Hindlimb muscle (tissue), 1 donor: ENCODE data around the gene LUC7L3. TPM values are rescaled to one million over a fixed set of nuclear protein-coding genes. Genes with fewer than 3 reads are reported as not detected.

Experiments
- DNase-seq: peaks from one replicate; pipeline ENCODE4 v3.0.0-alpha.2; 2013
- polyA plus RNA-seq: library from polyadenylated mRNA; unstranded; fragments of 120-200 nt; gene quantifications from one replicate; pipeline ENCODE4 v1.2.1, GENCODE V29; 2013; ENCODE audit not compliant: insufficient read length

LUC7L3 gene
- polyA plus RNA-seq, 1 donor: 270 TPM

DNA sequence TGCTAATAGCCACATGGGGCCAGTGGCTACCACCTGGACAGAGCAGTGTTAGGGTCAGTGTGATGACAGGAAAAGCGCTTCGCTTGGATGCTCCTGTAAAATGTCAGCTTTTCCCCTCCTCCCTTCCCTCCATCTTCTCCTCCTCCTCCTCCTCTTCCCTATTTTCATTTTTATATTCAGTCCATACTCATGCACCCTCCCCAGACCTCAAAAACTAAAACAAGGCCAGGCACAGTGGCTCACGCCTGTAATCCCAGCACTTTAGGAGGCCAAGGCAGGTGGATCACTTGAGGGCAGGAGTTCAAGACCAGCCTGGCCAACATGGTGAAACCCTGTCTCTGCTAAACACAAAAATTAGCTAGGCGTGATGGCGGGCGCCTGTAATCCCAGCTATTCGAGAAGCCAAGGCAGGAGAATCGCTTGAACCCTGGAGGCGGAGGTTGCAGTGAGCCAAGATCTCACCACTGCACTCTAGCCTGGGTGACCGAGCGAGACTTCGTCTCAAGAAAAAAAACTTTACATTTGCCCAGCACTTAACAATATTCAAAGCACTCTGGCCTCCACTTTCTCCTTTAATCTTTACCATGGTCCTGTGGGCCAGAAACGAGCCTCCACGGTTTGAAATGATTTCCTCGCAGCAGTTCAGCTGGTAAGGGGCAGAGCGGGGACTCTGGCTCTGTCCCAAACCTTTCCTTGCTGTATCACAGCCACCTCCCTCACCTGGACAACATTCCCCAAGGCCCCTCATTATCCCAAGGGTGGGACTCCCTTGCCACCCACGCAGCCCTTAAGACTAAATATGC is 33.5 kb upstream of the LUC7L3 start:
- DNase-seq: no peak

DNA sequence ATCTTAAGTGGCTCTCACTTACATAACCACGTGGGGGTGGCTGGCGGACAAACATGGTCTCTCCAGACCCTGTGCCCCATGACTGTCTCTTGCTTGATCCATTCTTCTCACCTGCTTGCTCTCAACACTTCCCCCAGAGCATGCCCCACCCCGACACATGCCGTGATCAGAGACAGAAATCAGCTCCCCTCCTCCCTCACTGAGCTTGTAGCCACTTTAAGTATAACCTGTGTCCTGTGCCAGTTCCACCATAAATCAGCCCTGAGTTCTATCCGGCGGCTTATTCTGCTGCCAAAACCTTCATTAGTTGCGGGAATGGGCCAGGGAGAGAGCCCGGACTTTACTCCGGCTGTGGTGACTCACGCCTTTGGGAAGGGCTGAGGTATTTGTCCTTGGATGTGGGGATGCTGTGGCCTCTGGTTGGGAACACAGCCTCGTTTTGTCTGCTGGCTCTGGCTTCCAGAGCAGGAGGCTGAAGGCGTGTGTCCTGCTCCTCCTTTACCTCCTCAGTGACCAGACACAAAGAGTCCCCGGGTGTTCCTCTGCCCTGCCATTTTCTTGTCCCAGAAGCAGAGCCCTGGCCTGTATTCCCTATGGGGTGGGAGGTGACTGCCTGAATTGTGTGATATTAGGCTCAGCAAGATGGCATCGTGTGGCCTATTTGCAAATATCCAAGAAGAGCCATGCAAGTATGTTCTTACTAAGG is 32.8 kb upstream of the LUC7L3 start:
- peak; percentile 72 for DNase-seq

DNA sequence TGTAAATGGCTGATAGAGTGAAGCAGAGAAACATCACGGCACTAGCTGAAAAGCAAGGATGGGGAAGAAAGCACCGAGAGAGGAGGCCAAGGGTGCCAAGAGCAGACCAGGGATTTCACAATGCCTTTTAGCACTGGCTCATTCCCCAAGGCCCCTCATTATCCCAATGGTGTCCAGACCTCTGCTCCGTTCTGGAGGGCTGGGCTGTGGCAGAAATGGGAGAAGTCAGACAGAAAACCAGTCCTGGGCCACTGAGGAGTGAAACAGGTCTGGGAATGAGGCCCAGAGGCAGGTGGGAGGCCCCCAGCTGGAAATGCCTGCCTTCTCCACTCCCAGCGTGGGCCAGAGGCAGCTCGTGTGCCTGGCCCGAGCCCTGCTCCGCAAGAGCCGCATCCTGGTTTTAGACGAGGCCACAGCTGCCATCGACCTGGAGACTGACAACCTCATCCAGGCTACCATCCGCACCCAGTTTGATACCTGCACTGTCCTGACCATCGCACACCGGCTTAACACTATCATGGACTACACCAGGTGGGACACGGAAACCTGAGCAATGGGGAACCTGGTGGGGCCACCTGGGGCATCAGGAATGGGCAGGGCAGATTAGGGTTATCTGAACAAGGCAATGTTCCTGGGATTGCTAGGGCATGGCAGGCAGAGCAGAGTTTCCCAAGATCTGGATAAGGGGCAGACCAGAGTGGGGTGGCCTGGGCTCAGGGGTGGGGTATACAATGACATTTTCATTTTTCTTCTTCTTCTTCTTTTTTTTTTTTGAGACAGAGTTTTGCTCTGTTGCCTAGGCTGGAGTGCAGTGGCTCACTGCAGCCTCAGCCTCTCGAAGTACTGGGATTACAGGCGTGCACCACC is 32.0 kb upstream of the LUC7L3 start:
- no peak for DNase-seq

DNA sequence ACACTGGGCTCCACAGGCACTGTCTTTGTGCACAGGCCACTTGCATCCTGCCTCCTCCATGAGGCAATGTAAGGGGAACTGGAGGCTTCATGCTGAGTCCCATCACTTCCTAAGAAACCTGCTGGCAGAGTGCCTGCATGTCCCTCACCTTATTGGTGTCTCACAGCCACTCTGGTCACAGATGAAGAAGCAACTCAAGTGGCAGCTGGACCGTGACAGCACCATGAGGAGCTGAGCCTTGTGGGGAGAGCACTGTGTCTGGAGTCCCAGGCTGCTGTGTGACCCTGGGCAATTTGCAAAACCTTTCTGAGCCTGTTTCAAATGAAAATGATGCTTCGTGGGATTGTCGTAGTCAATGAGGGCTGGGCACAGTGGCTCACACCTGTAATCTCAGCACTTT is 31.2 kb upstream of the LUC7L3 start:
- no peak for DNase-seq

GRCh38 chr17:50689251-50689650 is 30.2 kb upstream of the LUC7L3 start:
- DNase-seq: no peak

GRCh38 chr17:50689956-50690886 is 29.2 kb upstream of the LUC7L3 start:
- no peak for DNase-seq

DNA sequence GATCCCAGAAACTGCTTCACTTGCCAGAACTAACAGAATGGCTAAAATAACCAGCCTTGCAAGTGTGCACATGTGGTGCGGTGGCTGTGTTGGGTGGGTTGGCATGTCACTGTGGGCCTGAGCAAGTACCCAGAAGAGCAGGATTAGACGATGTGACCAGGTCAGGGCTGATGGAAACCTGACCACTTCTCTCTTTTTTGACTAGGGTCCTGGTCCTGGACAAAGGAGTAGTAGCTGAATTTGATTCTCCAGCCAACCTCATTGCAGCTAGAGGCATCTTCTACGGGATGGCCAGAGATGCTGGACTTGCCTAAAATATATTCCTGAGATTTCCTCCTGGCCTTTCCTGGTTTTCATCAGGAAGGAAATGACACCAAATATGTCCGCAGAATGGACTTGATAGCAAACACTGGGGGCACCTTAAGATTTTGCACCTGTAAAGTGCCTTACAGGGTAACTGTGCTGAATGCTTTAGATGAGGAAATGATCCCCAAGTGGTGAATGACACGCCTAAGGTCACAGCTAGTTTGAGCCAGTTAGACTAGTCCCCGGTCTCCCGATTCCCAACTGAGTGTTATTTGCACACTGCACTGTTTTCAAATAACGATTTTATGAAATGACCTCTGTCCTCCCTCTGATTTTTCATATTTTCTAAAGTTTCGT is 28.4 kb upstream of the LUC7L3 start:
- DNase-seq: no peak

DNA sequence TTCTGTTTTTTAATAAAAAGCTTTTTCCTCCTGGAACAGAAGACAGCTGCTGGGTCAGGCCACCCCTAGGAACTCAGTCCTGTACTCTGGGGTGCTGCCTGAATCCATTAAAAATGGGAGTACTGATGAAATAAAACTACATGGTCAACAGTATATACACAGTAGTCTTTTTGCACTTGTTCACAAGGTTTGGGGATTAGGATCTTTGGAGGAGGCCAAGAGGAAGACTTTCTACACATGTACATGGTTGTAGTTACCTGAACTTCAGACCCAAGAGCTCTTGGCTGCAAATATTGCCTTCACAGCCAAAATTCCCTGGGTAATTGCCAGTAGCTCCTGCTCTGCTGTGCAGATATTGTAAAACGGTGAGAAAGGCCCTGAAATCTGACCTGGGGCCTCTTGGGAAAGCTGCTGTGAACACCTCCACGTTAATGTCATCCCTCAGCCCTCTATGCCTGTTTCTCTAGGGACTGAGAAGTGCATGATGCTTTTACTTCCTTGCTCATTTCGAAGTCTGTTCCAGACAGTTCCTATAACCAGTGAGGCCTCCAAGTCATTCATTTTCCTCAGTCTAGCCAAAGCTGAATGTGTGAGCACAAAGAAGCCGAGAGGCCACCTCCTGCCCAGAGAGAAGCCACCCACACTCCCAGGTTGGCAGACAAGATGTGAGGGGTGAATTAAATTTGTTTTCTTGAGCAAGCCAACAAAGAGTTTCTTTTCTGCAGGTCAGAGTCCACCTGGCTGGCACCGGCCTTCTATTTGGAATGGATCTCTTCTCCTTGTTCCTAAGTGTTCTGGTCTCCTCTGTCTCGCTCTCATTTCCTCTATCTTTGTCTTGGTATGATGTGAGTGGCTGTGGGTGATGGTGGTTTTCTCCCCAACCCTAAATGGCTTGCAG is 27.6 kb upstream of the LUC7L3 start:
- no peak for DNase-seq

GRCh38 chr17:50692448-50693035 is 26.9 kb upstream of the LUC7L3 start:
- no peak for DNase-seq

GRCh38 chr17:50693036-50693682 is 26.2 kb upstream of the LUC7L3 start:
- DNase-seq: no peak

DNA sequence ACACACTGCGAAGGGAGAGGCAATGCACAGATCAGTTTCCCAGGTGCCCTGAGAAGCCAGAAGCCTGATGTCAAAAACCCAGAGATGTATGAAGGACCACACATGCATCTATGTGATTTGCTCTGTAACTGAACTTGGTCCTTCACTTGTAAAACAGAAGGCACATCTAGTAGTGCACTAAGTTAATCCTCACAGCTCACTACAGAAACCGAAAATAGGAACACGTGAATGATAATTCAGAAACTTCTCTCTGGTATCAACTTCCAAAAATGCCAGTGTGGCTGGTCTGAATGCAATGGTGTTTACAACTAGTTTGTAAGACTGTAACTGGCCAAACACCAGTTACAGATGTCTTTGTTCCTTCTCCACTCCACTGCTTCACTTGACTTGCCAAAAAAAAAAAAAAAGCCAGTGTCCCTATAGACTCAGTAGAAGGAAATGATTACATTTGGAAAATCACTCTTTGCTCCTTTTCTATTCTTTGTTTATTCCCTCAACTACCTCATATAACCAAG is 23.0 kb upstream of the LUC7L3 start:
- DNase-seq: no peak

GRCh38 chr17:50697062-50697461 is 22.3 kb upstream of the LUC7L3 start:
- no peak for DNase-seq

DNA sequence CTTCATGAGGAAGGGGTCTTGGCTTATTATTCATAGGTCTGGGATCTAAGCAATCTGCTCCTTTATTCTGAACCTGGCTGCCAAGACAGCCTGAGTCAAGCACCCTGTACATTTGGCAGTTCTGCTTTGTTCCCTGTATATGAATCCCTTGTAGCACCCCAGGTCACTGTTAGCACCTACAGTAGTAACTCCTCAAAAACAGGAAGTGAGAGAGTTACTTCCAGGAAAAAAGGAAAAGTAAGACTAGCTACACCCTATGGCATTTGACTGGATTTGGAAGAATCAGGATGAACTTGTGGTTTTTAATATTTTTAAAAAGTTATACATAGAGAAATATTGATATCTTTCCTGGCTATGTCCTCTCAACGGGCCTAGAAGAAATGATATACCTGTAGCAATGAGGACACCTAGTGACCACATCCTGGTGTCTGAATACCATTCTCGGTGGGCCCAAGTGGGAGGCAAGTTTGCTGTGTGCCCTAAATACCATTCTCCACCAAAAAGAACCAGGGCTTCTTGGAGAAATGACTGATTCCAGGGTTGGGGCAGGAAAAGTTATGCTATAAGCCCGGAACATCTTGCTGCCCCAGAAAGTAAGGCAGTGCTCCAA is 21.6 kb upstream of the LUC7L3 start:
- no peak for DNase-seq

DNA sequence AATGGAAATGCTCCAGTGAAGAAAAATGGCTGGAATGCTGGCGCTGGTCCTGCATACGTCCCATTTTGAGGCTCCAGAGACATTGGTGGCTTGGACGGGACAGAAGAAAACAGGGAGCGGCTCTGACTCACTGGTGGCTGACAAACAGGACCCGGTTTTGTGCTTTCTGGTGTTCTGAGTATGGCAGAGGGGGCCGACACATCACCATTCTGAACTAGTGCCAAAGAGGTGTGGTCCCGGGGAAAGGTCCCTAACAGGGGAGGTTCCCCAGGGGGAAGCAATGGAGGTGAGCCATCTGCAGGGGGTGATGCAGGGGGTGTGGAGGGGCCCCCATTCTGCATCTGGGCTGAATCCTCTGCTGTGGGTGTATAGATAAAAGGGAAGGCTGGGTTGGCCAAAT is 20.0 kb upstream of the LUC7L3 start:
- DNase-seq: no peak

- no peak for DNase-seq
Measured at GRCh38 chr17:50703162-50703561, 16.2 kb upstream of the LUC7L3 start.

- DNase-seq: peak; percentile 94
Measured at GRCh38 chr17:50707289-50708049, 11.9 kb upstream of the LUC7L3 start, which contains the start of gene ANKRD40. Gene ANKRD40, minus strand, starts transcription at chr17:50707914. Its CDS starts 260 bp downstream, at chr17:50707654.
